ENCODE data around the gene CCR4. TPM values are rescaled to one million over a fixed set of nuclear protein-coding genes. Genes with fewer than 3 reads are reported as not detected.

The CCR4 gene
- total and polyA plus RNA-seq, 2 of the 4 experiments (the other 2 are of a cell fraction): not detected

GRCh38 chr3:33003308-33003707 lies 51.9 kb downstream of the CCR4 start:
- Histone ChIP-seq H3K56ac (ENCODE audit: extremely low read depth, insufficient read depth, low read length) (no peak overlapping the region), H3K27me3 (ENCODE audit: control insufficient read depth, insufficient read depth, low read length) (no peaks in the 10 kb centered on the region), H3K4me2 (ENCODE audit: low read depth, low read length) (no peak overlapping the region), H3K27ac (ENCODE audit: insufficient read depth, low read length) (no peak overlapping the region), H4K8ac (ENCODE audit: low read depth in 2 of 2, low read length in 2 of 2) (no peak overlapping the region), H3K79me1 (ENCODE audit: low read depth in 1 of 2, low read length in 2 of 2) (no peaks in the 10 kb centered on the region; a peak in 1 of 4 replicates), H3K9me3 (ENCODE audit: control insufficient read depth, insufficient read depth, low read length) (no peaks in the 10 kb centered on the region), H4K5ac (ENCODE audit: low read depth, low read length) (no peak overlapping the region), H3K4me3 (ENCODE audit: insufficient read depth, low read depth, low read length) (no peak overlapping the region), H2BK15ac (ENCODE audit: low read depth, low read length) (no peak overlapping the region), H3K36me3 (ENCODE audit: control insufficient read depth, insufficient read depth, low read length) (peaks cover 15% of the 10 kb centered on the region), H2BK5ac (ENCODE audit: low read depth, low read length, poor library complexity, severe bottlenecking) (no peak overlapping the region), H2BK20ac (ENCODE audit: low read depth, low read length) (no peak overlapping the region), H4K91ac (ENCODE audit: insufficient read depth, low read depth, low read length) (no peak overlapping the region), H3K18ac (ENCODE audit: low read depth, low read length) (no peak overlapping the region), H3K23ac (ENCODE audit: low read depth, low read length) (no peak overlapping the region), H3K14ac (replicated peaks; ENCODE audit: low read depth, low read length) (no peak overlapping the region), H4K20me1 (ENCODE audit: insufficient read depth, low read length) (no peaks in the 10 kb centered on the region), H3K4me1 (ENCODE audit: control insufficient read depth, insufficient read depth, low read length) (no peaks in the 10 kb centered on the region), H3K9me1 (ENCODE audit: insufficient read depth, low read length) (no peaks in the 10 kb centered on the region; the same call in 1 of the 2 replicates), H2AFZ (replicated peaks; ENCODE audit: low read length, poor library complexity) (no peak overlapping the region), H2AK9ac (replicated peaks; ENCODE audit: low read depth, low read length, poor library complexity) (no peak overlapping the region), H3K9ac (ENCODE audit: low read depth, low read length) (no peak overlapping the region), H2AK5ac (ENCODE audit: low read depth, low read length) (no peak overlapping the region), H3K4ac (ENCODE audit: low read depth, low read length) (no peak overlapping the region), H2BK120ac (ENCODE audit: low read depth, low read length) (no peak overlapping the region)
- dilution Hi-C loops (cut with HindIII; ENCODE audit: low sequenced_read_pairs, unreplicated experiment): no loop called here
- intact Hi-C loops (cut with micrococcal nuclease): no loop called here
- ChIA-PET CTCF (no interaction called here), POLR2A (ENCODE audit: unreplicated experiment) (no interaction called here)
- no TSS peak for BruUV-seq (replicated peaks)
- WGBS, 2 experiments (ENCODE audit: extremely low coverage in 2 of 2, insufficient read length in 1 of 2): no CpG with 5 or more reads among the region's 4 CpGs
- ATAC-seq (ENCODE audit: low read depth) (no peak), DNase-seq (no peak)
- in situ Hi-C loops (cut with MboI; ENCODE audit: low sequenced_read_pairs): no loop called here
- no peak for TF ChIP-seq POLR2A (IDR thresholded peaks at IDR 0.05; ENCODE audit: low read depth, low read length)
- TF ChIP-seq MXI1 (IDR thresholded peaks at IDR 0.05; ENCODE audit: borderline replicate concordance, low read depth, low read length): no peak
- no peak for TF ChIP-seq CTCF (conservative IDR thresholded peaks at IDR 0.05; ENCODE audit: low read depth, low read length)
- no peak for TF ChIP-seq RCOR1 (IDR thresholded peaks at IDR 0.05; ENCODE audit: insufficient replicate concordance, low read length)
- TF ChIP-seq CEBPB (IDR thresholded peaks at IDR 0.05; ENCODE audit: low read depth, low read length): no peak
- no peak for TF ChIP-seq CHD1 (IDR thresholded peaks at IDR 0.05; ENCODE audit: low read depth, low read length)
- TF ChIP-seq USF2 (IDR thresholded peaks at IDR 0.05; ENCODE audit: low read depth, low read length): no peak
- no peak for TF ChIP-seq MAFK (IDR thresholded peaks at IDR 0.05; ENCODE audit: low read depth, low read length)
- no peak for TF ChIP-seq RAD21 (IDR thresholded peaks at IDR 0.05; ENCODE audit: low read length)
- no peak for TF ChIP-seq ELK1 (IDR thresholded peaks at IDR 0.05; ENCODE audit: borderline replicate concordance, low read depth, low read length)
- no peak for TF ChIP-seq MAZ (IDR thresholded peaks at IDR 0.05; ENCODE audit: borderline replicate concordance, low read depth, low read length)
- no peak for TF ChIP-seq RFX5 (IDR thresholded peaks at IDR 0.05; ENCODE audit: low read depth, low read length)
- no peak for TF ChIP-seq NFE2L2 (IDR thresholded peaks at IDR 0.05; ENCODE audit: low read depth, low read length)
- no peak for TF ChIP-seq SMC3 (IDR thresholded peaks at IDR 0.05; ENCODE audit: low read depth, low read length)
- TF ChIP-seq BHLHE40 (IDR thresholded peaks at IDR 0.05; ENCODE audit: low read depth, low read length): no peak
